NCI-H2196 (cell line): Measurements from ENCODE around the gene ANKS6.

Experiments
- DNase-seq: peaks from one replicate; lab custom pipeline; 2025; ENCODE audit not compliant: unreplicated experiment; lab: John Stamatoyannopoulos, UW

ANKS6 gene

GRCh38 chr9:98815391-98815951, 19.1 kb upstream of the ANKS6 start:
- DNase-seq: no peak

- DNase-seq: no peak
These were observed 14.8 kb upstream of the ANKS6 start for GRCh38 chr9:98811051-98811650.

GRCh38 chr9:98810102-98810842, 13.9 kb upstream of the ANKS6 start:
- DNase-seq: no peak

- DNase-seq: no peak
These were observed 13.2 kb upstream of the ANKS6 start for GRCh38 chr9:98809311-98810101.

GRCh38 chr9:98808875-98809274, 12.5 kb upstream of the ANKS6 start:
- no peak for DNase-seq

- no peak for DNase-seq
These were observed 12.1 kb upstream of the ANKS6 start for GRCh38 chr9:98808411-98808815.

GRCh38 chr9:98807814-98808195, 11.4 kb upstream of the ANKS6 start:
- no peak for DNase-seq

- DNase-seq: no peak
These were observed 10.9 kb upstream of the ANKS6 start, which contains the start of gene GALNT12 for GRCh38 chr9:98807070-98807813. Gene GALNT12, plus strand, starts transcription at chr9:98807670. Its CDS starts 29 bp downstream, at chr9:98807699.

- no peak for DNase-seq
These were observed 10.2 kb upstream of the ANKS6 start for GRCh38 chr9:98806394-98807035.

GRCh38 chr9:98805506-98806272, 9.3 kb upstream of the ANKS6 start:
- DNase-seq: no peak

GRCh38 chr9:98804083-98804482, 7.7 kb upstream of the ANKS6 start:
- DNase-seq: no peak

- no peak for DNase-seq
These were observed 5.6 kb upstream of the ANKS6 start for GRCh38 chr9:98801969-98802371.

- no peak for DNase-seq
These were observed 5.2 kb upstream of the ANKS6 start for GRCh38 chr9:98801561-98801960.

GRCh38 chr9:98798254-98798653, 1.9 kb upstream of the ANKS6 start:
- no peak for DNase-seq

- DNase-seq: no peak
These were observed 1.1 kb upstream of the ANKS6 start for GRCh38 chr9:98797491-98797890.

GRCh38 chr9:98795970-98796363, 388 bp downstream of the ANKS6 start:
- no peak for DNase-seq

GRCh38 chr9:98795295-98795955, 930 bp downstream of the ANKS6 start:
- no peak for DNase-seq

- no peak for DNase-seq
These were observed 1.6 kb downstream of the ANKS6 start for GRCh38 chr9:98794802-98795201.

- DNase-seq: no peak
These were observed 3.3 kb downstream of the ANKS6 start for GRCh38 chr9:98793031-98793430.
